NCI-H460 (cell line): ENCODE data around the gene HS6ST3. TPM values are rescaled to one million over a fixed set of nuclear protein-coding genes. Genes with fewer than 3 reads are reported as not detected.

Source experiments
- DNase-seq: peaks from one replicate; pipeline ENCODE4 v3.0.0-alpha.2; 2016; ENCODE audit warnings: low read depth; ENCODE audit errors: extremely low read depth
- total RNA-seq: library from RNA; depleted of rRNA; stranded (reverse); fragments of >200 nt; shearing (Covaris generic); gene quantifications from 2 replicates; pipeline ENCODE4 v1.2.3, GENCODE V29; 2014

Gene HS6ST3
- total RNA-seq, 1 experiment from 2014 or later, result not detected

DNA sequence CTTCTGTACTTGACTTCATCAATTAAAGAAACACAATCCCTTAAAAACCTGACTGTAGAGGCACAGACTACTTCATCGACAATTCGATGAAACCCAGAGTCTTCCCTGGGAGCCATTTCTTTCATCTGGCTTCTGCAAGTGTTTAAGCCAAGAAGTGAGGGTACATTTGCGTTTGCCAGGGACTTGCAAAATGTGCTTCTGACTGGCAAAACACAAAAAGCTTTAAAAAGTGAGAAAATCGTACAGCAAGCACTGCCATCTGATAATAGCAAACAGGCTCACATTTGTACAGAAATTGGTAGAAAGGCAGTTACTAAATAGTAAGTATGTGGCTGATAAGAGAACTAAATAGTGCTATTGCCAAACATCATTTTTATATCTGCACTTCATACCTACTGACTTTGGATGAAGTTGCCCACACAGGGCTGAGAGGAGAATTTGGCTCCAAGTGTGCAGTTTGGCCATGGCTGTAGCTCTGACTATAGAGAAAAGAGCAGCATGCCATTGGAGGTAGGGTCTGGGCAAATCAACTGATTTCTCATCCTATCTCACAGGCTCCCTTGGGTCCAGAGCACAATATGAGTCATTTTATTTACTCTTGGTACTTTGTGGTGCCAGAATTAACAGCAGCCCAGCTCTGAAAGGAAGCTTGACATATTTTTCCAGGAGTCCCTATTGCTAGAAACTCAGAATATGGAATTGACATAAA lies 546.2 kb downstream of the HS6ST3 start:
- DNase-seq, result no peak

DNA sequence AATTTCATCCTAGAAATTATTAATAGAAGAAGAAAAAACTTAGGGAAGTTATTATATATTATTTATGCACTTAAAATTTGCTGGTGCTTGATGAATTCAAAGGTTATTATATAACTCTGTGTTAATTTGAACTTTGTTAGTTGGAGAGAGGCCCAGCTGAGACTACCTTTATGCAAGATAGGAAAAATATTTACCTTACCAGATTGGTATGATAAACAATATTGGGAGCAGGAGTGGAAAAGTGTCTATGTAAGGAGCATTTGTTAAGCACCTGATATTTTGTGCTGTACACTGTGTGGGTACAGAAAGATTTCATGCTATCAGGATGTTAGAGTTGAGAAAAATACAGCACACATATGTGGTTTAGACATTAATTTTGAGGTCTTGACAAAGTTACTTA lies 547.1 kb downstream of the HS6ST3 start:
- no peak for DNase-seq

GRCh38 chr13:96646101-96646500 lies 556.2 kb downstream of the HS6ST3 start:
- DNase-seq, result no peak

GRCh38 chr13:96646515-96647211 lies 556.8 kb downstream of the HS6ST3 start:
- no peak for DNase-seq

DNA sequence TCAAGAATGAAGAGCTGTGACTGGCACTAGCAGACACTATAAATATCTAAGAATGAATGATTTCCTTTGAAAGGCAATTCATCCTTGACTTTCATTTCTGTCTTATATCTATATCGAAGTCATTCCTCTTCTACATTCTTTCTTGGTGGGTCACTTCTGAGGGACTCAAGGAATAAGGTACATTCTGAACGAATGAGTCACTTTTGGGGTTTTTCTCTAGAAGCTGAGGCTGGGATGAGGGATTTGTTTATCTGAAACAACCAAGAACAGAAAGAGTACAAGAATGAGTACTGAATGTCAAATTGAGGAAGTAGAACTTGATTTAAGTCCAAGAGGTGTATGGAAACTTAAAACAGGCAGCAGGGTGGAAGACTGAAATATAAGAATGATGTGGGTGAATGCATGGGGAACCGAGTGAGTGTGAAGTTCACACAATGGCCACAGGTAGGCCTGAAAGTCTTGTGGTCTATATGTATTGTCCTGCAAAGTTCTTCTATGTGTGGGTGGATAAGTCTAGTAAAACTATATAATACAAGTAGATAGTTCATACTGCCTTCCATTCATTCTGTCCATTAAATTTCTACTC lies 560.5 kb downstream of the HS6ST3 start:
- no peak for DNase-seq

GRCh38 chr13:96651598-96651997 lies 561.7 kb downstream of the HS6ST3 start:
- no peak for DNase-seq

DNA sequence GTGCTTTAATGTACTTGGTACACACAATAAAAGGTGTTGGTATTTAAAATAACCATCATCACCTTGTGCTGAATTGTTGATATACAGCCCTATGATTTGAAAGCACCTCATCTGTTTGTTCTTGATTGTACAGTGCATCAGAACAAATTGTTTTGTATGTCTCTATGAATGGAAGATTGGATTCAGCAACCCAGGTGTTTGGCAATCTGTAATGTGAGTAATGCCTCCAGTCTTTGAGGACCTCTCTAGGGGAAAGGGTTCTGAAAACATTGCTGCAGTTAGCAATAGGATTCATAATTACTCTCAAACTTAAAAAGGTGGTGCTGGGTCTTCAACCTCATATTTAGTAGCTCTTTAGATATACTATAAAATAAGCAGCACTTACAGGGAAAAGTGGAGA lies 562.6 kb downstream of the HS6ST3 start:
- DNase-seq, result no peak

DNA sequence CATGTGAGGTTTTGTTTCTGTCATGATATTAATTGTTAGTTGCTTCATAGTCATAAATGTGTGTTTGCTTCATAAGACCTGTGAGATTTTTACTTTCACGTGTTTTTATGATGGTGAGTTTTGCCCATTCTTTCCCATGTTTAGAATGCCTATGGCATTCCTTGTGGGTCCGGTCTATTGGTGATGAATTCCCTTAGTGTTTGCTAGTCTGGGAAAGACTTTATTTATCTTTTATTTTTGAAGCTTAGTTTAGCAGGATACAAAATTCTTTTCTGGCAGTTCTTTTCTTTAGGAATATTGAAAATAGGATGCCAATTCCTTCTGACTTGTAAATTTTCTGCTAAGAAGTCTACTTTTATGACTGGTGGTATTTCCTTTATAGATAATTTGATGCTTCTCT lies 571.7 kb downstream of the HS6ST3 start:
- DNase-seq, result no peak

- no peak for DNase-seq
These were observed 572.1 kb downstream of the HS6ST3 start for GRCh38 chr13:96662036-96662435.

DNA sequence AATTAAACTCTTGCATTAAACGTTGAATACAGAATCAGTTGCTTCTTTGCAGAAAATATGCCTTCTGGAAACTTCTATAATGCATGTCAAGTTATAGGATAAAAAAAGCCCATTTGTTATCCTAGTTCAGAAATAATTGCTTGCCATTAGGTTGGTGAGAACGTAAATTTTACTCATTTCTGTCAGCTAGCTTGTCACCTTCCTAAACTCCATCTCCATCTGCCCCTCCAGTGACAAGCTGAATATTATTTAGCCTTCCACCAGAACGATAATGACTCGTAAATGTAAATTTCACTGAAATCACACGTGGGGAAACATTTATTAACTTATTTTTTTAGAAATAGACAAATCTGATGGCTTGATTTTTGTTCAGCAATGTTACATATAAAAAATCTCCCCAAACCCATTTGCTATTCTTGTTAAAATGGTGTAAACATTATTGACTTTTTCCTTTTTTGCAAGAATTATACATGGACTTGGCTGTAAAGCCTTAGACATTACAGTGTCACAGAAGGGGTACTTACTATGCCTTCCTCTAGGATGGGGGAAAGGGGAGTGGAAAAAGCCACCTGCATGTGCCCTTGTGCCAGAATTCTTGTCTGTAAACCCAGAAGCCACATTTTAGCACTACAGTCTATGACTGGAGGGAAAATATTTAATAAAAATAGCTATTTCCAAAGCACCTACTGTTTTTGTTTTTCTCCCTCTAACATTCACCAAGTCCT lies 577.5 kb downstream of the HS6ST3 start:
- DNase-seq, result no peak

DNA sequence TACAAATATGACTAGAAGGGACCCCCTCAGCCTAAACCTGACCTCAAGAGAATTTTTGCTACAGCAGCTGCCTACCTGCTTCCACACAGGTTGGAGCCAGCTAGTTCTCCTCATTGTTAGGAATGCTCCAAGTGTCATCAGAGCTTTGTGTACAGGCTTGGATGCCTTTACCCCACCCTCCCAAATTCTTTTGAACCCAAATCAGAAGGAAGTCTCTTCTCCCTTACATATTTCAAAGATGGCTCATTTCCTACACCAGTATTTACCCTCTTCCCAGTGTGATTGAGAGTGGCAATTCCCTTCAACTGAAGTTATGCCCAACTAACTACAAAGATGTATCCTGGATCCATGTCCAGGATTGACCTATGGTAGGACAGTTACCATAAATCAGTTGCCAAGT lies 581.2 kb downstream of the HS6ST3 start:
- DNase-seq, result no peak

- no peak for DNase-seq
These were observed 582.1 kb downstream of the HS6ST3 start for GRCh38 chr13:96672016-96672415.

- no peak for DNase-seq
These were observed 583.9 kb downstream of the HS6ST3 start for GRCh38 chr13:96673825-96674224.

- DNase-seq, result no peak
These were observed 587.1 kb downstream of the HS6ST3 start for GRCh38 chr13:96677029-96677428.

DNA sequence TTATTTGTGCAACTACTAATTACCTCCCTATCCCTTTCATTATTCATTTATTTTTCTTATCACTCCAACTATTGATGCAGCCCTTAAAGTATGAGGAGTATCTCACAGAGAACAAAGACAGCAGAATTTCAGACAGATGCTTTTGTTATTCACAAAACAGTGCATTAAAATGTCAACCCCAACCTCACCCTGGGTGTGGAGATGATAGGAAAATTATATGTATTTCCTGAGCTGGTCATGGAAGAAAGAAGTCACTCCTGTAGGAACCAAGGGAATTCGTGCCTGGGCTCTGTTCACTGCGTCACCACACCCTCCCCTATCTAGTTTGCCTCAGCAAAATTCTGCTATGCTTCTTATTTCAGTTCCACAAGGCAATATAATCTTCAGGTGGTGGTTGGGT lies 588.9 kb downstream of the HS6ST3 start:
- no peak for DNase-seq

- no peak for DNase-seq
These were observed 591.0 kb downstream of the HS6ST3 start for GRCh38 chr13:96680898-96681297.

GRCh38 chr13:96681766-96682165 lies 591.9 kb downstream of the HS6ST3 start:
- no peak for DNase-seq

DNA sequence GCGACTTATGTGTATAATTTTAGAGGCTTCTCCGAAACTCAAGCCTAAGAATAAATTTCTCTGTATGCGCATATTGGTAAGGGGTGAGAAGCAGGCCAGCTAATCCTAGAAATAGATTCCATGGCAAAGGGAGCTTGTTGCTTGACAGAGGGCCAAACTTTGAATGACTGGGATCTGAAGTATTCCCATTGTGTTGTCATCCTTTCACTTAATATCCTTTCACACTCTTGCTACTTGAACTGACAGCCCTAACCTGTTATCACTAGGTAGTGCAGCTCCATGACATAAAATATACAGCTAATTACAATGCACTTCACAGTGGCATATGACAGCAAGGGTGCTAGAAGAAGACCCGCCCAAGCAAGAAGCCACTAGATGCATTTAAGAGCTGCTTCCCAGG lies 594.6 kb downstream of the HS6ST3 start:
- DNase-seq, result no peak

DNA sequence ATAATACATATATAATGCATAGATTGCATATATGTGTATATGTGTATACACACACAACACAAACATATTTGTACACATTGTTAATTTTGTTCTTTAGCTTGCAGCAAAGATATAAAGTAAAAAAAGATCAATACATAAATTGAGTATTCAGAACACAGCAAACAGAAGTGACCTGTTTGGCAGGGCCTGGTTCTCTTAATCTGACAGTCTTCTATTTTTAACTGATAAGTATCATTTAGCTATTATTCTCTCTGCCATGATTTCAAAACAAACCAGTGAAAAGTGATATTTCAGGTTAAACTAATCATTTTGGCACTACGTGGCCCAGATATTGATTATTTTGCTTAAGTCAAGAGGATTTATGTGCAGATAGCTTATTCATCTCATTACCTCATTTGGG lies 595.0 kb downstream of the HS6ST3 start:
- DNase-seq, result no peak

DNA sequence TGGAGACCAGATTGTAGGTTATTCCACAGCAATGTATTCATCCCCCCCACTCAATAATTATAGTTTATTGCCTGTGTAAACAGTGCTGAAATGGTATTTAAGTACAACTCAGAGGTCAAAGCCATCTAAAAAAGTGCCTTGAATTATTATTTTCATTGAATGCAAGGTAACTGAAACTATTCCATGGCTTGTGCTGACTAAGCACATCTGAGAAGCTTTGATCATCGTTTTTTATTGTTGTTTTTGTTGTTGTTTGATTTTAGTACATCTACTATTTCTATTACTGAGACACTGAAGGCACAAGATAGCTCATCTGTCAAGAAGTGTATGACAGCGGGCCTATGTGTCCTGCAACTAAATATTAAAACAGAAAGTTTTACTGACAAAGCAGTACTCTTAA lies 596.4 kb downstream of the HS6ST3 start:
- no peak for DNase-seq

- no peak for DNase-seq
These were observed 597.3 kb downstream of the HS6ST3 start for GRCh38 chr13:96687191-96687590.
